H9 (cell line): ENCODE data around the gene VWC2. TPM values are rescaled to one million over a fixed set of nuclear protein-coding genes. Genes with fewer than 3 reads are reported as not detected.

Experiments used
- DNase-seq: peaks from one replicate; pipeline ENCODE4 v3.0.0-alpha.2; 2017
- H2AFZ ChIP-seq: one replicate; pipeline ENCODE4 v1.6.1; 2013; ENCODE audit warnings: mild to moderate bottlenecking, low read length, control low read depth, moderate library complexity
- H2AK5ac ChIP-seq: 2 replicates; pipeline ENCODE4 v1.6.1; 2013; ENCODE audit warnings: low read length, control low read depth, mixed read lengths; ENCODE audit not compliant: insufficient read length
- H2BK120ac ChIP-seq: one replicate; pipeline ENCODE4 v1.6.1; 2013; ENCODE audit warnings: low read depth, mild to moderate bottlenecking, low read length, control low read depth, inconsistent platforms; ENCODE audit not compliant: poor library complexity, severe bottlenecking
- H2BK12ac ChIP-seq: 2 replicates; pipeline ENCODE4 v1.6.1; 2013; ENCODE audit warnings: low read length, control low read depth, mixed read lengths, low read depth; ENCODE audit not compliant: insufficient read length
- H2BK15ac ChIP-seq: 2 replicates; pipeline ENCODE4 v1.6.1; 2013; ENCODE audit warnings: low read depth, low read length, control low read depth
- H2BK20ac ChIP-seq: one replicate; pipeline ENCODE4 v1.6.1; 2013; ENCODE audit warnings: low read depth, mild to moderate bottlenecking, low read length, control low read depth, inconsistent platforms; ENCODE audit not compliant: poor library complexity, severe bottlenecking
- H2BK5ac ChIP-seq: 2 replicates; pipeline ENCODE4 v1.6.1; 2013; ENCODE audit warnings: low read length, control low read depth, mixed read lengths; ENCODE audit not compliant: insufficient read length
- H3K14ac ChIP-seq: 2 replicates; pipeline ENCODE4 v1.6.1; 2013; ENCODE audit warnings: low read length, control low read depth; ENCODE audit not compliant: insufficient read depth
- H3K18ac ChIP-seq: 2 replicates; pipeline ENCODE4 v1.6.1; 2013; ENCODE audit warnings: low read depth, mild to moderate bottlenecking, mixed read lengths, low read length, control low read depth; ENCODE audit not compliant: insufficient read length
- H3K23ac ChIP-seq: 2 replicates; pipeline ENCODE4 v1.6.1; 2013; ENCODE audit warnings: low read length, control low read depth, mixed read lengths, low read depth; ENCODE audit not compliant: insufficient read length
- H3K23me2 ChIP-seq: 2 replicates; pipeline ENCODE4 v1.6.1; 2013; ENCODE audit warnings: low read depth, mild to moderate bottlenecking, mixed read lengths, low read length, control low read depth; ENCODE audit not compliant: insufficient read length, poor library complexity, severe bottlenecking
- H3K27ac ChIP-seq: 2 replicates; pipeline ENCODE4 v1.5.1; 2013; ENCODE audit warnings: low read length, control low read depth, mixed read lengths, low read depth; ENCODE audit not compliant: insufficient read length
- H3K27me3 ChIP-seq: 2 replicates; pipeline ENCODE4 v1.6.1; 2013; ENCODE audit warnings: low read length, control low read depth, inconsistent platforms; ENCODE audit not compliant: insufficient read depth
- H3K4ac ChIP-seq: 2 replicates; pipeline ENCODE4 v1.6.1; 2013; ENCODE audit warnings: low read depth, mild to moderate bottlenecking, control low read depth, inconsistent platforms, low read length, moderate library complexity
- H3K4me1 ChIP-seq: 2 replicates; pipeline ENCODE4 v1.6.1; 2013; ENCODE audit warnings: low read length, control low read depth, inconsistent platforms; ENCODE audit not compliant: insufficient read depth
- H3K4me2 ChIP-seq: 2 replicates; pipeline ENCODE4 v1.6.1; 2013; ENCODE audit warnings: low read length, control low read depth, mixed read lengths; ENCODE audit not compliant: insufficient read length, insufficient read depth
- H3K56ac ChIP-seq: 2 replicates; pipeline ENCODE4 v1.6.1; 2013; ENCODE audit warnings: low read depth, mild to moderate bottlenecking, mixed read lengths, low read length, control low read depth; ENCODE audit not compliant: insufficient read length
- H3K79me1 ChIP-seq: 2 replicates; pipeline ENCODE4 v1.6.1; 2013; ENCODE audit warnings: low read depth, mild to moderate bottlenecking, moderate library complexity, low read length, control low read depth, inconsistent platforms; ENCODE audit not compliant: insufficient read depth, poor library complexity, severe bottlenecking
- H3K79me2 ChIP-seq: 2 replicates; pipeline ENCODE4 v1.6.1; 2013; ENCODE audit warnings: low read length, control low read depth, inconsistent platforms; ENCODE audit not compliant: insufficient read depth
- H3K9ac ChIP-seq: 2 replicates; pipeline ENCODE4 v1.6.1; 2013; ENCODE audit warnings: low read length, control low read depth, mixed read lengths; ENCODE audit not compliant: insufficient read length; ENCODE audit errors: extremely low read depth
- H3K9me3 ChIP-seq: one replicate; pipeline ENCODE4 v1.6.1; 2013; ENCODE audit warnings: low read depth, low read length, inconsistent platforms; ENCODE audit not compliant: control insufficient read depth
- H3T11ph ChIP-seq: one replicate; pipeline ENCODE4 v1.6.1; 2013; ENCODE audit warnings: mild to moderate bottlenecking, low read length, control low read depth, inconsistent platforms
- H4K20me1 ChIP-seq: one replicate; pipeline ENCODE4 v1.6.1; 2013; ENCODE audit not compliant: control insufficient read depth, insufficient read length, insufficient read depth
- H4K5ac ChIP-seq: 2 replicates; pipeline ENCODE4 v1.6.1; 2013; ENCODE audit warnings: low read depth, mild to moderate bottlenecking, mixed read lengths, low read length, control low read depth; ENCODE audit not compliant: insufficient read length
- H4K8ac ChIP-seq: replicated peaks from 2 replicates; pipeline ENCODE4 v1.6.1; 2013; ENCODE audit warnings: low read length, control low read depth, mixed read lengths, low read depth; ENCODE audit not compliant: insufficient read length
- H4K91ac ChIP-seq: 2 replicates; pipeline ENCODE4 v1.6.1; 2013; ENCODE audit warnings: low read depth, mild to moderate bottlenecking, moderate library complexity, mixed read lengths, low read length, control low read depth; ENCODE audit not compliant: insufficient read length
- H3K27ac Mint-ChIP-seq, 3 experiments: 2 replicates in 2 of 3; 3 replicates in 1 of 3; pipeline ENCODE4 v1.8.0; 2020 to 2021; ENCODE audit warnings: mixed read lengths in 3 of 3, mild to moderate bottlenecking in 1 of 3, moderate library complexity in 1 of 3
- H3K27me3 Mint-ChIP-seq: 2 replicates; pipeline ENCODE4 v1.8.0; 2021; ENCODE audit warnings: low read depth, mild to moderate bottlenecking, moderate library complexity, mixed read lengths
- H3K36me3 Mint-ChIP-seq, 3 experiments: 2 replicates in 2 of 3; 3 replicates in 1 of 3; pipeline ENCODE4 v1.8.0; 2020 to 2021; ENCODE audit warnings: low read depth in 3 of 3, mixed read lengths in 3 of 3; ENCODE audit not compliant: insufficient read depth in 1 of 3
- H3K4me1 Mint-ChIP-seq, 2 experiments: 2 replicates each; pipeline ENCODE4 v1.8.0; 2020; ENCODE audit warnings: mixed read lengths in 2 of 2
- H3K4me3 Mint-ChIP-seq, 2 experiments: 2 replicates in 1 of 2; 3 replicates in 1 of 2; pipeline ENCODE4 v1.8.0; 2020 to 2021; ENCODE audit warnings: mild to moderate bottlenecking in 2 of 2, mixed read lengths in 2 of 2, moderate library complexity in 1 of 2
- H3K9me3 Mint-ChIP-seq, 2 experiments: 2 replicates in 1 of 2; 3 replicates in 1 of 2; pipeline ENCODE4 v1.8.0; 2020; ENCODE audit warnings: mild to moderate bottlenecking in 2 of 2, mixed read lengths in 2 of 2, moderate library complexity in 1 of 2
- CTCF ChIP-seq: fragments of 200-600 bp; sonication (generic); conservative IDR thresholded peaks from 3 replicates; pipeline ENCODE4 v1.8.0; 2021; ENCODE audit warnings: antibody characterized with exemption, mild to moderate bottlenecking
- WGBS: extraction: QIAGEN DNeasy Blood & Tissue Kit; methylation state at CpG from one replicate; pipeline ENCODE4 v1.1.7; 2013; ENCODE audit warnings: missing lambda C conversion rate, low lambda C conversion rate, mixed read lengths; ENCODE audit not compliant: insufficient read length; ENCODE audit errors: extremely low coverage; 5-methylcytosine and 5-hydroxymethylcytosine counted together
- total RNA-seq: library from RNA; stranded (reverse); gene quantifications from 2 replicates; pipeline ENCODE4 v1.2.1, GENCODE V29; 2021

The VWC2 gene
- total RNA-seq, 1 experiment from 2014 or later = 0.02 TPM

GRCh38 chr7:49876202-49876601 lies 102.8 kb downstream of the VWC2 start:
- peaks cover 0 to 2% of the 10 kb centered on the region in 2 experiments; a peak in 1 of 4 replicates for H3K4me1 Mint-ChIP-seq
- WGBS = no CpG with 5 or more reads among the region's 3 CpGs

More at GRCh38 chr7:49876202-49876601, 102.8 kb downstream of the VWC2 start:
- H3K27me3 Mint-ChIP-seq = no peaks in the 10 kb centered on the region; the same call in 1 of the 2 replicates
- no peak overlapping the region for H3K27ac Mint-ChIP-seq
- Histone ChIP-seq H2BK15ac (no peak overlapping the region), H3K9ac (no peak overlapping the region), H3K27ac (no peak overlapping the region), H2BK20ac (no peak overlapping the region), H2BK120ac (no peak overlapping the region), H4K91ac (no peak overlapping the region), H4K8ac (no peak overlapping the region), H4K5ac (no peak overlapping the region), H3K4me1 (no peaks in the 10 kb centered on the region), H3K79me2 (no peaks in the 10 kb centered on the region), H2BK5ac (no peak overlapping the region), H4K20me1 (no peaks in the 10 kb centered on the region), H3T11ph (no peak overlapping the region), H3K23ac (no peak overlapping the region), H3K4ac (no peak overlapping the region), H3K18ac (no peak overlapping the region), H3K56ac (no peak overlapping the region), H3K4me2 (no peak overlapping the region), H3K27me3 (no peaks in the 10 kb centered on the region), H3K14ac (no peak overlapping the region), H3K23me2 (no peaks in the 10 kb centered on the region), H2BK12ac (no peak overlapping the region), H2AFZ (no peak overlapping the region), H2AK5ac (no peak overlapping the region), H3K9me3 (no peaks in the 10 kb centered on the region), H3K79me1 (no peaks in the 10 kb centered on the region)
- no peak overlapping the region for H3K4me3 Mint-ChIP-seq
- no peaks in the 10 kb centered on the region for H3K36me3 Mint-ChIP-seq
- no peak for TF ChIP-seq CTCF
- H3K9me3 Mint-ChIP-seq = no peaks in the 10 kb centered on the region; a peak in 1 of 5 replicates
- no peak for DNase-seq
